NOMO-1 (cell line): ENCODE measurements around the gene CES2.
A peak's percentile ranks its signal among the peaks of the same experiment; 100 is the strongest.
"Not testable (repeated sequence)": the region's sequence is repeated elsewhere in the genome, so short reads cannot be mapped to it uniquely, and the experiment has no call there.

ENCODE experiments used
- DNase-seq, 2 experiments: peaks; one replicate each; lab custom pipeline; 2025; ENCODE audit not compliant: unreplicated experiment in 2 of 2; lab: John Stamatoyannopoulos, UW

Gene CES2

GRCh38 chr16:66935314-66936011, at the start of gene CES2:
Gene CES2, plus strand, starts transcription at chr16:66935516. Its CDS starts 120 bp downstream, at chr16:66935636.
- DNase-seq = no peak

- DNase-seq = no peak
Measured at GRCh38 chr16:66886321-66886720, 49.0 kb upstream of the CES2 start.

GRCh38 chr16:66886914-66887313, 48.4 kb upstream of the CES2 start:
- DNase-seq = no peak

GRCh38 chr16:66888647-66889615, 46.4 kb upstream of the CES2 start:
- no peak for DNase-seq

- no peak for DNase-seq
Measured at GRCh38 chr16:66889622-66890021, 45.7 kb upstream of the CES2 start.

GRCh38 chr16:66890799-66891198, 44.5 kb upstream of the CES2 start:
- no peak for DNase-seq

GRCh38 chr16:66891360-66891759, 44.0 kb upstream of the CES2 start:
- DNase-seq = no peak

GRCh38 chr16:66891797-66892196, 43.5 kb upstream of the CES2 start:
- DNase-seq = no peak

GRCh38 chr16:66894055-66894454, 41.3 kb upstream of the CES2 start:
- no peak for DNase-seq

GRCh38 chr16:66894948-66895688, 40.2 kb upstream of the CES2 start:
- DNase-seq = peak; percentile 39 to 55

GRCh38 chr16:66895689-66895979, 39.7 kb upstream of the CES2 start:
- DNase-seq = no peak

- no peak for DNase-seq
Measured at GRCh38 chr16:66895999-66896398, 39.3 kb upstream of the CES2 start.

- not testable (repeated sequence) for DNase-seq
Measured at GRCh38 chr16:66896682-66897081, 38.6 kb upstream of the CES2 start.

- no peak for DNase-seq
Measured at GRCh38 chr16:66898207-66898606, 37.1 kb upstream of the CES2 start.

- no peak for DNase-seq
Measured at GRCh38 chr16:66898933-66899309, 36.4 kb upstream of the CES2 start.

GRCh38 chr16:66899310-66899944, 35.9 kb upstream of the CES2 start:
- DNase-seq = no peak

- no peak for DNase-seq
Measured at GRCh38 chr16:66899945-66900710, 35.2 kb upstream of the CES2 start.

- DNase-seq = no peak
Measured at GRCh38 chr16:66900721-66901441, 34.4 kb upstream of the CES2 start.

- DNase-seq = no peak
Measured at GRCh38 chr16:66901626-66902025, 33.7 kb upstream of the CES2 start.
